PC-3 (cell line): ENCODE measurements around the gene AVPR1A. TPM values are rescaled to one million over a fixed set of nuclear protein-coding genes. Genes with fewer than 3 reads are reported as not detected.

ENCODE experiments used
- ATAC-seq: fragments of 200-7000 bp; cut with Tn5 transposase; 2 replicates; pipeline ENCODE4 v1.9.1; 2020; ENCODE audit warnings: mild to moderate bottlenecking, moderate library complexity
- BruUV-seq: library from RNA; stranded (reverse); fragments of 400-500 nt; replicated peaks from 2 replicates; lab custom pipeline; 2021; lab: Mats Ljungman, UMichigan
- CTCF ChIA-PET: fragments of 300-600 bp; sonication (Branson Sonifier 250); formaldehyde crosslinking; loops from one replicate; lab custom pipeline; 2022; ENCODE audit warnings: antibody characterized with exemption; lab: Charles Lee
- POLR2A ChIA-PET: fragments of 300-600 bp; sonication (Branson Sonifier 250); formaldehyde crosslinking; loops from one replicate; lab custom pipeline; 2022; ENCODE audit warnings: antibody characterized with exemption; ENCODE audit not compliant: unreplicated experiment; lab: Charles Lee
- DNase-seq: peaks from one replicate; pipeline ENCODE4 v3.0.0-alpha.2; 2015
- H2AFZ ChIP-seq: fragments of 300-600 bp; sonication (generic); 2 replicates; pipeline ENCODE4 v1.6.0; 2016; ENCODE audit warnings: antibody characterized with exemption, low read length
- H3F3A ChIP-seq: fragments of 300-600 bp; sonication (generic); one replicate; pipeline ENCODE4 v1.6.0; 2017; ENCODE audit warnings: antibody characterized with exemption, low read length, control low read depth, mild to moderate bottlenecking; ENCODE audit not compliant: unreplicated experiment
- H3K27ac ChIP-seq: fragments of 300-600 bp; sonication (generic); 2 replicates; pipeline ENCODE4 v1.5.1; 2016; ENCODE audit warnings: mild to moderate bottlenecking, low read length
- H3K27me3 ChIP-seq: fragments of 300-600 bp; sonication (generic); 2 replicates; pipeline ENCODE4 v1.6.1; 2016; ENCODE audit warnings: low read length, mixed read lengths
- H3K36me3 ChIP-seq: fragments of 300-600 bp; sonication (generic); 2 replicates; pipeline ENCODE4 v1.6.1; 2016; ENCODE audit warnings: low read depth, mixed run types, low read length, mixed read lengths
- H3K4me1 ChIP-seq: fragments of 300-600 bp; sonication (generic); 2 replicates; pipeline ENCODE4 v1.5.1; 2016; ENCODE audit warnings: low read length; ENCODE audit not compliant: insufficient read depth
- H3K4me2 ChIP-seq: fragments of 300-600 bp; sonication (generic); 2 replicates; pipeline ENCODE4 v1.6.0; 2016; ENCODE audit warnings: low read length
- H3K4me3 ChIP-seq: fragments of 300-600 bp; sonication (generic); 2 replicates; pipeline ENCODE4 v1.5.1; 2016; ENCODE audit warnings: mild to moderate bottlenecking, low read length, mixed read lengths
- H3K79me2 ChIP-seq: fragments of 300-600 bp; sonication (generic); 2 replicates; pipeline ENCODE4 v1.6.1; 2017; ENCODE audit warnings: low read length, mixed read lengths
- H3K9ac ChIP-seq: fragments of 300-600 bp; sonication (generic); 2 replicates; pipeline ENCODE4 v1.6.0; 2016; ENCODE audit warnings: mild to moderate bottlenecking, low read length
- H3K9me2 ChIP-seq: fragments of 300-600 bp; sonication (generic); replicated peaks from 2 replicates; pipeline ENCODE4 v1.6.1; 2016; ENCODE audit warnings: mixed run types, low read length, mixed read lengths
- H3K9me3 ChIP-seq: fragments of 300-600 bp; sonication (generic); 2 replicates; pipeline ENCODE4 v1.6.1; 2016; ENCODE audit warnings: low read length, mixed read lengths
- H4K20me1 ChIP-seq: fragments of 300-600 bp; sonication (generic); 2 replicates; pipeline ENCODE4 v1.6.1; 2016; ENCODE audit warnings: low read length, mixed read lengths
- EZH2 ChIP-seq: fragments of 300-600 bp; sonication (generic); IDR thresholded peaks from one replicate; pipeline ENCODE4 v1.6.1; 2017; ENCODE audit warnings: antibody characterized with exemption, mild to moderate bottlenecking, low read length; ENCODE audit not compliant: unreplicated experiment
- EZH2phosphoT487 ChIP-seq: fragments of 300-600 bp; sonication (generic); IDR thresholded peaks from 2 replicates; pipeline ENCODE4 v1.6.1; 2018; ENCODE audit warnings: mild to moderate bottlenecking, antibody characterized with exemption, low read length, borderline replicate concordance
- intact Hi-C: fragments of 100-400 bp; cut with micrococcal nuclease; formaldehyde crosslinking; loops from 2 replicates; pipeline ENCODE4 v1.9.0; 2023
- total RNA-seq: library from RNA; depleted of rRNA; stranded (reverse); fragments of >200 nt; gene quantifications from 2 replicates; pipeline ENCODE4 v1.2.3, GENCODE V29; 2014
- TF ChIP-seq, protein P1 (sequence below): fragments of 300-600 bp; sonication (generic); conservative IDR thresholded peaks from 2 replicates; pipeline ENCODE4 v1.5.1; 2017; ENCODE audit warnings: antibody characterized with exemption, low read depth, mild to moderate bottlenecking, low read length

AVPR1A gene
- total RNA-seq, 1 experiment from 2014 or later = not detected

DNA sequence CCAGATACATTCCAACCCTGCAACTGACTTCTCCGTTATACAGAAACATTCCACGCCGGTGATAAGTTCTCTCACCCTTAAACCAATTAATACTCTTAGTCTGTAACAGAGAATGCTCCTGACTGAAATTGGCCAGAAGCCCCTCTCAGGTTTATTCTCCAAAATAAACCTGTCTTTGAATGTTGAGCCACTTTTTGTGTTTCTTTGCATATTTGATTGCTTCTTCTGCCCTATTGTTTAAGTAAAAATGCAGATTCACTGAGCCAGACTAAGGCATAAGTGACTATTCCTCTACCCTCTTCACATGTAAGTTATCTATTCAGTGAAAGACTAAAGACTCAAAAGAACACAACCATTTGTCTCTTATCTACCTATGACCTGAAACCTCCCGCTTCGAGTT lies 3.6 kb upstream of the AVPR1A start:
- H3K79me2 ChIP-seq = no peaks in the 10 kb centered on the region
- H3K4me3 ChIP-seq = no peak overlapping the region
- H3K4me2 ChIP-seq = no peak overlapping the region
- H4K20me1 ChIP-seq = no peaks in the 10 kb centered on the region
- TF ChIP-seq EZH2phosphoT487 = no peak
- TF ChIP-seq, protein P1, sequence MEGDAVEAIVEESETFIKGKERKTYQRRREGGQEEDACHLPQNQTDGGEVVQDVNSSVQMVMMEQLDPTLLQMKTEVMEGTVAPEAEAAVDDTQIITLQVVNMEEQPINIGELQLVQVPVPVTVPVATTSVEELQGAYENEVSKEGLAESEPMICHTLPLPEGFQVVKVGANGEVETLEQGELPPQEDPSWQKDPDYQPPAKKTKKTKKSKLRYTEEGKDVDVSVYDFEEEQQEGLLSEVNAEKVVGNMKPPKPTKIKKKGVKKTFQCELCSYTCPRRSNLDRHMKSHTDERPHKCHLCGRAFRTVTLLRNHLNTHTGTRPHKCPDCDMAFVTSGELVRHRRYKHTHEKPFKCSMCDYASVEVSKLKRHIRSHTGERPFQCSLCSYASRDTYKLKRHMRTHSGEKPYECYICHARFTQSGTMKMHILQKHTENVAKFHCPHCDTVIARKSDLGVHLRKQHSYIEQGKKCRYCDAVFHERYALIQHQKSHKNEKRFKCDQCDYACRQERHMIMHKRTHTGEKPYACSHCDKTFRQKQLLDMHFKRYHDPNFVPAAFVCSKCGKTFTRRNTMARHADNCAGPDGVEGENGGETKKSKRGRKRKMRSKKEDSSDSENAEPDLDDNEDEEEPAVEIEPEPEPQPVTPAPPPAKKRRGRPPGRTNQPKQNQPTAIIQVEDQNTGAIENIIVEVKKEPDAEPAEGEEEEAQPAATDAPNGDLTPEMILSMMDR = no peak
- no peak for TF ChIP-seq EZH2
- DNase-seq (no peak), ATAC-seq (no peak)
- BruUV-seq = no TSS peak
- intact Hi-C loops = loop anchor here (5.0 kb wide), 1 partner anchor 123 kb away; no protein-coding TSS in a partner anchor
- H3K9me3 ChIP-seq = no peaks in the 10 kb centered on the region
- H3K27me3 ChIP-seq = peaks cover 64% of the 10 kb centered on the region
- CTCF ChIA-PET = no interaction called here
- no peak overlapping the region for H2AFZ ChIP-seq
- H3K9ac ChIP-seq = no peak overlapping the region
- POLR2A ChIA-PET = no interaction called here
- no peaks in the 10 kb centered on the region for H3K36me3 ChIP-seq
- no peak overlapping the region for H3K27ac ChIP-seq
- H3K9me2 ChIP-seq = no peaks in the 10 kb centered on the region
- H3F3A ChIP-seq = no peaks in the 10 kb centered on the region
- 0 out of 2 replicates have a peak, but pooled peaks cover 5% of the 10 kb centered on the region for H3K4me1 ChIP-seq

DNA sequence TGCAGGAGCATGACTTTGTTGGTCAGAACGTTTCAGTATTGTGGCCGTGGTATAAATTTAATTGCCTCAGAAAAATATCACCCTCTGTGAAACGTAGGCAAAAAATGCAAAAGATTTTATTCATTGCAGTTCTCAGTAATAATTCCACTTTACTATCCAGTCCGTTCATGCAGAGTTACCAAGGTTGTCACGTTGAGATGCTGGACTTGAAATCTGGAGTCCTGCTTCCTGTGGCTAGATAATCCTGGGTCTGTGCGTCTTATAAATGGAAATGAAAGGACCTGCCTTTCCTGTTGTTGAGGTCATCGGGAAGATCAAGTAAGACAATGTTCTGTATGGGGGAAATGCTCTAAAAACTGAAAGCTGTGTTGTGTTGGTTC lies 1.3 kb upstream of the AVPR1A start:
- Histone ChIP-seq H3K4me1 (0 out of 2 replicates have a peak, but pooled peaks cover 5% of the 10 kb centered on the region), H3K79me2 (no peaks in the 10 kb centered on the region), H3K9ac (no peak overlapping the region), H3K9me3 (no peaks in the 10 kb centered on the region), H3K9me2 (no peaks in the 10 kb centered on the region), H4K20me1 (no peaks in the 10 kb centered on the region), H3K27ac (no peak overlapping the region), H3K36me3 (no peaks in the 10 kb centered on the region), H3K27me3 (peaks cover 55% of the 10 kb centered on the region), H3K4me2 (peak overlapping the region; percentile 65; the same call in 1 of the 2 replicates), H2AFZ (no peak overlapping the region), H3K4me3 (no peak overlapping the region), H3F3A (no peaks in the 10 kb centered on the region)
- intact Hi-C loops = loop anchor here (5.0 kb wide), 1 partner anchor 125 kb away; no protein-coding TSS in a partner anchor
- ChIA-PET CTCF (interaction anchor here (0.7 kb wide), 1 partner anchor 11 kb away, joined by 3 read pairs; no protein-coding TSS in a partner anchor), POLR2A (no interaction called here)
- TF ChIP-seq, protein P1 = no peak; the same call in 1 of the 2 replicates
- no peak for TF ChIP-seq EZH2phosphoT487
- TF ChIP-seq EZH2 = no peak
- ATAC-seq (no peak), DNase-seq (no peak)
- BruUV-seq = no TSS peak

DNA sequence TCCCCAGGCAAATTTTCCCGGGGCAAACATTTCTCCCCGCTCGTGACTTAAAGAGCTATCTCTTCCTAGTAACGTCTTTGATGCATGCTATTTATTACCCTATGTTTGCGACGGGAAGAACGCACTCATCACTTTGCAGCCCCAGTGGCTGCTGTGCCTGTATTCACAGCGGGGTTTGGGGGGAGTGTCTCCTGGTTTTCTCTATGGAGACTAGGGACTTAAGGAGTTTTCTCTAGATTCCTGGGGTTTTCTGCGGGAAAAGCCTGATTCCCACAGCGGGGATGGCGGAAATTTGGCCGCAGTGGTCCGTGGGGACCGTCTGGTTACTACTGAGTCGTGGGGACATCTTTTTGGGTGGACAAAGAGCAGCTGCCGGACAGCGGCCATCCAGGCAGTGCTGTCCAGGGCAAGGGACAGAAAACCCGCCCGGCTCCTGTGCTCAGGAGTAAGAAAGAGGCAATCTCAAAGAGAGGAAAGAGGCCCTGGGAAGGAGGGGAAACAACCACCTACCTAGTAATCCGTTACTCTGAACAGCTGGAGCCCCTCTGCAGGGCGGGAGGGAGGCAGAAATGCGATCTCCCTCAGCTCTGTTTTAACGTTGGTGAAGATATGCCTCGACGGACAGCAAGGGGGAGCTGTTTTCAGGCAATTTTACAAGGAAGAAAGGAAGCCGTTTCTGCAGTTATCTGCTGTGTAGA lies 771 bp upstream of the AVPR1A start:
- H2AFZ ChIP-seq = peak overlapping the region; percentile 63
- POLR2A ChIA-PET = no interaction called here
- no peaks in the 10 kb centered on the region for H3F3A ChIP-seq
- CTCF ChIA-PET = interaction anchor here (0.7 to 0.8 kb wide), 2 partner anchors 10 to 123 kb away, joined by 3 to 5 read pairs; no protein-coding TSS in a partner anchor
- peak; percentile 94 for ATAC-seq
- H4K20me1 ChIP-seq = no peaks in the 10 kb centered on the region
- H3K9me2 ChIP-seq = no peaks in the 10 kb centered on the region
- no peaks in the 10 kb centered on the region for H3K9me3 ChIP-seq
- no peak overlapping the region for H3K9ac ChIP-seq
- TF ChIP-seq EZH2phosphoT487 (no peak), EZH2 (peak; percentile 50)
- TF ChIP-seq, protein P1 = peak; percentile 88
- intact Hi-C loops = loop anchor here (5.0 kb wide), 1 partner anchor 126 kb away; no protein-coding TSS in a partner anchor
- H3K36me3 ChIP-seq = no peaks in the 10 kb centered on the region
- H3K79me2 ChIP-seq = no peaks in the 10 kb centered on the region
- H3K27me3 ChIP-seq = peaks cover 55% of the 10 kb centered on the region
- peak; percentile 57 for DNase-seq
- no TSS peak for BruUV-seq
- H3K4me3 ChIP-seq = peak overlapping the region; percentile 38; the same call in 1 of the 2 replicates
- 0 out of 2 replicates have a peak, but pooled peaks cover 5% of the 10 kb centered on the region for H3K4me1 ChIP-seq
- no peak overlapping the region for H3K27ac ChIP-seq
- peak overlapping the region; percentile 65 for H3K4me2 ChIP-seq
